Psoas muscle (tissue), 8 donors: ENCODE measurements around the gene CYP27B1. TPM values are rescaled to one million over a fixed set of nuclear protein-coding genes. Genes with fewer than 3 reads are reported as not detected.
"Not testable (repeated sequence)": the region's sequence is repeated elsewhere in the genome, so short reads cannot be mapped to it uniquely, and the experiment has no call there.

Source experiments
- ATAC-seq, 4 donors: fragments of 200-7000 bp; cut with Tn5 transposase; one replicate each; pipeline ENCODE4 v1.9.1; 2020; ENCODE audit warnings: moderate library complexity in 3 of 4, mild to moderate bottlenecking in 2 of 4
- DNase-seq, 2 donors: peaks; one replicate each; pipeline ENCODE4 v3.0.0-alpha.2; 2020
- H3K27ac ChIP-seq: fragments of 200-600 bp; one replicate; pipeline ENCODE4 v1.8.0; 2022
- H3K27me3 ChIP-seq, 3 donors: fragments of 200-600 bp in 1 of 3; one replicate each; pipeline versions ENCODE4 v1.6.1 to v1.8.0; 2013 to 2022; ENCODE audit warnings: low read length in 2 of 3, mild to moderate bottlenecking in 2 of 3, moderate library complexity in 1 of 3; ENCODE audit not compliant: insufficient read depth in 3 of 3
- H3K36me3 ChIP-seq, 2 donors: fragments of 200-600 bp in 1 of 2; one replicate each; pipeline versions ENCODE4 v1.6.1 to v1.8.0; 2013 to 2022; ENCODE audit warnings: low read depth in 1 of 2, mild to moderate bottlenecking in 1 of 2, moderate library complexity in 1 of 2; ENCODE audit not compliant: insufficient read depth in 1 of 2
- H3K4me1 ChIP-seq: fragments of 200-600 bp; one replicate; pipeline ENCODE4 v1.8.0; 2022
- H3K4me3 ChIP-seq: fragments of 200-600 bp; one replicate; pipeline ENCODE4 v1.8.0; 2022; ENCODE audit warnings: mild to moderate bottlenecking
- H3K9me3 ChIP-seq: fragments of 200-600 bp; one replicate; pipeline ENCODE4 v1.8.0; 2022
- CTCF ChIP-seq: fragments of 200-600 bp; IDR thresholded peaks from one replicate; pipeline ENCODE4 v1.8.0; 2022; ENCODE audit warnings: antibody characterized with exemption
- WGBS, 3 donors: extraction: QIAGEN DNeasy Blood & Tissue Kit; methylation state at CpG; one replicate each; pipeline versions ENCODE4 v1.1.6 to v1.1.7; 2013; 5-methylcytosine and 5-hydroxymethylcytosine counted together
- intact Hi-C, 2 donors: fragments of 100-400 bp; cut with DNase I; formaldehyde crosslinking; loops; one replicate each; pipeline versions ENCODE4 v1.11.0 to v1.14.2; 2022
- polyA plus RNA-seq, 3 donors: library from polyadenylated mRNA; stranded (reverse); fragments of 200-250 nt; gene quantifications; one replicate each; pipeline ENCODE4 v1.2.3, GENCODE V29; 2013
- total RNA-seq, 4 donors: library from RNA; stranded (reverse); fragmentation: NEBNext Ultra II Directional in 2 of 4; extraction: Animal tissue kit (Norgen Biotek cat#: 25700) in 2 of 4; gene quantifications; one replicate each; pipeline versions ENCODE4 v1.2.1 to v1.2.4, GENCODE V29; 2021 to 2023
- donor health status: healthy with polysubstance abuse.
- donor health status: DM: no; HTN: no; CAD: no; lungs with moderate emphysema.
- donor health status: Bipolar disorder and iron deficiency.
- donor health status: healthy.
- donor health status: DM: yes; HTN: yes; CAD: no.
- donor health status: DM: no; HTN: no; CAD: no.
- donor health status: DM: no; HTN: no; CAD: no.
- donor health status: DM: yes; HTN: yes; CAD: no.

CYP27B1 gene
- total and polyA plus RNA-seq, 7 donors = 0.06 to 0.54 (median 0.42) TPM; not detected in 2

- no peak overlapping the region for H3K27ac ChIP-seq
- H3K27me3 ChIP-seq = peaks cover 0 to 33% (median 15%) of the 10 kb centered on the region in 3 donors
- ATAC-seq (no peak), DNase-seq (no peak)
- no peaks in the 10 kb centered on the region for H3K9me3 ChIP-seq
- intact Hi-C loops = no loop called here
- 48 to 51% (median 49%) methylated on average over 11 of the region's 11 CpGs for WGBS, 3 donors
- peaks cover 6% of the 10 kb centered on the region for H3K4me1 ChIP-seq
- no peak for TF ChIP-seq CTCF
- H3K4me3 ChIP-seq = no peak overlapping the region
- H3K36me3 ChIP-seq = peaks cover 0 to 39% of the 10 kb centered on the region in 2 donors
Measured at GRCh38 chr12:57722716-57723629, 43.9 kb downstream of the CYP27B1 start.

GRCh38 chr12:57721846-57722608 lies 44.9 kb downstream of the CYP27B1 start:
- H3K4me3 ChIP-seq, DNase-seq, ATAC-seq, intact Hi-C loops, H3K27ac ChIP-seq, H3K4me1 ChIP-seq, H3K9me3 ChIP-seq: not testable (repeated sequence)
- H3K27me3 ChIP-seq = peaks cover 0 to 23% (median 14%) of the 10 kb centered on the region in 3 donors
- peaks cover 0 to 48% of the 10 kb centered on the region in 2 donors for H3K36me3 ChIP-seq
- WGBS, 3 donors = 87 to 94% (median 91%) methylated on average over 16 of the region's 16 CpGs

GRCh38 chr12:57720606-57721595 lies 46.0 kb downstream of the CYP27B1 start:
- H3K4me1 ChIP-seq = no peaks in the 10 kb centered on the region
- 78 to 82% (median 79%) methylated on average over 11 of the region's 11 CpGs for WGBS, 3 donors
- intact Hi-C loops = no loop called here
- no peak for TF ChIP-seq CTCF
- DNase-seq = no peak
- peaks cover 0 to 59% of the 10 kb centered on the region in 2 donors for H3K36me3 ChIP-seq
- H3K27ac ChIP-seq = no peak overlapping the region
- H3K4me3 ChIP-seq = no peak overlapping the region
- ATAC-seq = no peak
- peaks cover 0 to 12% (median 5%) of the 10 kb centered on the region in 3 donors for H3K27me3 ChIP-seq
- no peaks in the 10 kb centered on the region for H3K9me3 ChIP-seq

- Histone ChIP-seq H3K4me1 (no peaks in the 10 kb centered on the region), H3K27me3 (peaks cover 0 to 9% (median 5%) of the 10 kb centered on the region in 3 donors), H3K27ac (no peak overlapping the region), H3K36me3 (peaks cover 0 to 68% of the 10 kb centered on the region in 2 donors), H3K9me3 (no peaks in the 10 kb centered on the region), H3K4me3 (no peak overlapping the region)
- no peak for ATAC-seq
- no peak for DNase-seq
- 90 to 91% (median 90%) methylated on average over 20 of the region's 20 CpGs for WGBS, 3 donors
- no peak for TF ChIP-seq CTCF
- intact Hi-C loops = no loop called here
Measured at GRCh38 chr12:57719777-57720605, 46.9 kb downstream of the CYP27B1 start.
